ENCODE measurements around the gene RAB27A. TPM values are rescaled to one million over a fixed set of nuclear protein-coding genes. Genes with fewer than 3 reads are reported as not detected.

Gene RAB27A
- total RNA-seq, 1 donor from 2014 or later, result 13.1 TPM

DNA sequence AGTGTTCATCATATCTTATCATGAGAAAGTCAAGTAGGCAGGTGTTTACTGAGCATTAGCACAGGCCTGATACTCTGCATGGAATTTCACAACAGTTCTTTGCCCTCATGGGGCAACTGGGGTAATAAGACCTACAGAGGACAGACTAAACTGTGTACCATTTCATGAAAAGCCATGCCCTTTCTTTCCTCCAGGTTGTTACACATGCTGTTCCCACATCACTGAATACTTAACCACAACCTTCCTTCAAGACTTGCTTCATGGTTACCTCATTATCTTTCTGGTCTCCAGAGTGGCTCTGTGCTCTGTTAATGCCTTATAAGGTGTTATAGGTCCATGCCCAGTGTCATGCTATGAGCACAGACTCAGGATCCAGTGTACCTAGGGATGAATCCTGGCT lies 64.7 kb downstream of the RAB27A start:
- no peak for DNase-seq (ENCODE audit: low spot score in 2 of 2, unreplicated experiment in 2 of 2)
- H3K27me3 Mint-ChIP-seq (ENCODE audit: low read depth), result no peaks in the 10 kb centered on the region
- TF ChIP-seq CTCF (IDR thresholded peaks at IDR 0.05; ENCODE audit: unreplicated experiment), result no peak
- H3K36me3 Mint-ChIP-seq, result peaks cover 3% of the 10 kb centered on the region
- no peak overlapping the region for H3K4me3 Mint-ChIP-seq
- H3K27ac Mint-ChIP-seq, result no peak overlapping the region
- H3K9me3 Mint-ChIP-seq, result no peaks in the 10 kb centered on the region
- H3K4me1 Mint-ChIP-seq, result peaks cover 11% of the 10 kb centered on the region

DNA sequence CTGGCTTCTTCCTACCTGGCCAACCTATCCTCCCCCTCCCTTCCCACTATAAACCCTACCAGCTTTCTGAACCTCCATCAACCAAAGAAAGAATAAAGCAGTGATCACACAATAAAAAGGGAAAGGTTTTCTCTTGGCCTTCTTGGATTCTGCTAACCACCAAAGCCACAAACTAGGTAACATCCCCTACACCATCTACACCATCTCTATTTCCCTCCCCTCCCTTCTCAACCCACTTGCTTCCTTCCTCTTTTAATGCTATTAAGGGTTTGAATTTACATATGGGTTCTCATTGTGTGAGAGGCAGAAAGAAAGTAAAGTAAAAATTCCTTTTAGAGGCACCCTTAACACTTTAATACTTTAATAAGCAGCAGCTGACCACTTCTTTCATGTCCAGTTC lies 67.0 kb downstream of the RAB27A start:
- no peaks in the 10 kb centered on the region for H3K27me3 Mint-ChIP-seq (ENCODE audit: low read depth)
- no peak overlapping the region for H3K4me3 Mint-ChIP-seq
- H3K27ac Mint-ChIP-seq, result peak overlapping the region; percentile 45
- H3K9me3 Mint-ChIP-seq, result no peaks in the 10 kb centered on the region
- no peak for TF ChIP-seq CTCF (IDR thresholded peaks at IDR 0.05; ENCODE audit: unreplicated experiment)
- no peak for DNase-seq (ENCODE audit: low spot score in 2 of 2, unreplicated experiment in 2 of 2)
- peaks cover 6% of the 10 kb centered on the region for H3K36me3 Mint-ChIP-seq
- peaks cover 11% of the 10 kb centered on the region for H3K4me1 Mint-ChIP-seq

DNA sequence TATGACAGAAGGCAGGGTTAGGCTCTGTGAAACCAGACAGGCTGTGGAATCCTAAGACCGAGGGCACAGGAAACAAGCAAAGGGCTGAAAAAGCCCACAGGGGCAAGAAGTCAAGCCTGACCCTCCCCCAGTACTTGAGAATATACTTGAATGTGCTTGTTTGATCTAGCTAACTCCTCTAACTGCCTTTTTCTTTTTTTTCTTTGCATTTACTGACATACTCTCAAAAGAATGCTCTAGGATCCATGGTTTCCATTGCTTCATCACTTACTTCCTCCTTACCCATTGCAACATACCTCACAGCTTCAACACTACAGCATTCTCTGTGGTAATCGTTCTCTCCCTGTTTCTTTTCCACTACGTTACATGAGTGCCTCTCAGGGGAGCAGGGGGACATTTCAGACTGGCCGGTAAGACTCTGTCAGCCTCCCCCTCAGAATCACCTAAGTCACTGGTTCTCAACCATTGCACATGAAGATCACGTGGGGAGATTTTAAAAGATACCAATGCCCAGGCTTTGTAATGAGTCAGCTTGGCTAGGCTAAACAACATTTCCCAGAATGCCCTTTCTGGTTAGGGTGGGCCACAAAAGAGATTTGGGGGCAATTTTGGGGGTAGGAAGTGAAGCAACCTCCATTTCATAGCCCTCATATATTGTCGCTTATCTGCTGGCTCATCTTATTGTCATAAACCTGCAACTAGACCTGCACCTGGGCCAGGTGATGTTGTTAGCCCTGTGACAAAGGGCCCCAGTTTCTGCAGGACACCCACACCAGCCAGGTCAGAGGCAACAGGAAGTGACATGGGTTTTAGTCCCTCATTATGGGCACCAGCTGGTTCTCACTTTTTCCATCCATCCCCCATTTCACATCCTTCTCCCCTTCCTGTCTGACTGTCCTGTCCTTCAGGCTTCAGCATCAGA lies 68.3 kb downstream of the RAB27A start:
- TF ChIP-seq CTCF (IDR thresholded peaks at IDR 0.05; ENCODE audit: unreplicated experiment), result no peak
- H3K27ac Mint-ChIP-seq, result peak overlapping the region; percentile 77
- no peaks in the 10 kb centered on the region for H3K27me3 Mint-ChIP-seq (ENCODE audit: low read depth)
- no peaks in the 10 kb centered on the region for H3K9me3 Mint-ChIP-seq
- H3K4me3 Mint-ChIP-seq, result no peak overlapping the region
- DNase-seq (ENCODE audit: low spot score in 2 of 2, unreplicated experiment in 2 of 2), result no peak
- peaks cover 11% of the 10 kb centered on the region for H3K4me1 Mint-ChIP-seq
- peaks cover 3% of the 10 kb centered on the region for H3K36me3 Mint-ChIP-seq

DNA sequence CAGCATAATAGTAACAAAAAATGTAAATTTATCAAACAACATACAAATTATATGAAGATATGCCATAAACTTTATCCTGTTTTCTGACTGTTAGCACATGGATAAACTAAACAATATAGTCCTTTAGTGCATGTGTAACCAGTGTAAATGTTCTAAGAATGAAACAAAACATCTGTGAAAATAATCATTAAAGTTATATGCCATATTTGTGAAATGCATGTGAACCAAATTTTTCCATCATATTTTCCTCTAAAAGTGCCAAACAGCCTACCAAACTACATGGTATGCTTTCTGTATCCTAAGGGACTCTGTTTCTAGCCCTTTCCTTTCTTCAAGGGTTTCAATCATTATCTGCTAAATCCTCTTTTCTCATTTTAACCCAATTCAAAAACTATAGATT lies 69.0 kb downstream of the RAB27A start:
- Mint-ChIP-seq H3K27ac (peak overlapping the region; percentile 77), H3K27me3 (ENCODE audit: low read depth) (no peaks in the 10 kb centered on the region), H3K36me3 (peaks cover 3% of the 10 kb centered on the region), H3K4me1 (peaks cover 11% of the 10 kb centered on the region), H3K4me3 (no peak overlapping the region), H3K9me3 (no peaks in the 10 kb centered on the region)
- no peak for DNase-seq (ENCODE audit: low spot score in 2 of 2, unreplicated experiment in 2 of 2)
- no peak for TF ChIP-seq CTCF (IDR thresholded peaks at IDR 0.05; ENCODE audit: unreplicated experiment)

DNA sequence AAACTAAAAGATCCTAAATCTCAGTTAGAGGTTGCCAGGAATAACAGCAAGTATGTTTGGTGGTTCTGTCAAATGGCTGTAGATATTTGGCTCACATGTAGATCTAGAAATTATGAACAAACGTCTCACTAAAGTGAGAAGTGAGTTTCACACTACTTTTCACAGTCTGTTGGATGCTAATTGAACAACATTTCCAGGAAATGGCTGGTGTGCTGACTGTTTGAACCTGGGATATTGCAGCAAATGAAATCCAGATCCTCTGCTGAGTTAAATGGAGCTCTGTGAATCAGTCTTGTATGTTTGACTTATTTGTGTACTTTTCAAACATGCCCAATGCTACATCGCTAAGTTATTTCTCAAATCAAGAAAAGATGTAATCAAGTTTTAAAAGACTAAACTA lies 71.6 kb downstream of the RAB27A start:
- H3K9me3 Mint-ChIP-seq, result no peaks in the 10 kb centered on the region
- peak overlapping the region; percentile 11 for H3K27ac Mint-ChIP-seq
- no peak overlapping the region for H3K4me3 Mint-ChIP-seq
- peaks cover 3% of the 10 kb centered on the region for H3K36me3 Mint-ChIP-seq
- TF ChIP-seq CTCF (IDR thresholded peaks at IDR 0.05; ENCODE audit: unreplicated experiment), result no peak
- H3K27me3 Mint-ChIP-seq (ENCODE audit: low read depth), result no peaks in the 10 kb centered on the region
- peaks cover 11% of the 10 kb centered on the region for H3K4me1 Mint-ChIP-seq
- DNase-seq (ENCODE audit: low spot score in 2 of 2, unreplicated experiment in 2 of 2), result no peak
